ENCODE measurements around the gene WDFY2. TPM values are rescaled to one million over a fixed set of nuclear protein-coding genes. Genes with fewer than 3 reads are reported as not detected.

The WDFY2 gene
- total and polyA plus RNA-seq, 2 of the 13 experiments (the other 11 are each of a cell fraction or from before 2014, with no cell fraction given) = 22.6 to 27.0 TPM

DNA sequence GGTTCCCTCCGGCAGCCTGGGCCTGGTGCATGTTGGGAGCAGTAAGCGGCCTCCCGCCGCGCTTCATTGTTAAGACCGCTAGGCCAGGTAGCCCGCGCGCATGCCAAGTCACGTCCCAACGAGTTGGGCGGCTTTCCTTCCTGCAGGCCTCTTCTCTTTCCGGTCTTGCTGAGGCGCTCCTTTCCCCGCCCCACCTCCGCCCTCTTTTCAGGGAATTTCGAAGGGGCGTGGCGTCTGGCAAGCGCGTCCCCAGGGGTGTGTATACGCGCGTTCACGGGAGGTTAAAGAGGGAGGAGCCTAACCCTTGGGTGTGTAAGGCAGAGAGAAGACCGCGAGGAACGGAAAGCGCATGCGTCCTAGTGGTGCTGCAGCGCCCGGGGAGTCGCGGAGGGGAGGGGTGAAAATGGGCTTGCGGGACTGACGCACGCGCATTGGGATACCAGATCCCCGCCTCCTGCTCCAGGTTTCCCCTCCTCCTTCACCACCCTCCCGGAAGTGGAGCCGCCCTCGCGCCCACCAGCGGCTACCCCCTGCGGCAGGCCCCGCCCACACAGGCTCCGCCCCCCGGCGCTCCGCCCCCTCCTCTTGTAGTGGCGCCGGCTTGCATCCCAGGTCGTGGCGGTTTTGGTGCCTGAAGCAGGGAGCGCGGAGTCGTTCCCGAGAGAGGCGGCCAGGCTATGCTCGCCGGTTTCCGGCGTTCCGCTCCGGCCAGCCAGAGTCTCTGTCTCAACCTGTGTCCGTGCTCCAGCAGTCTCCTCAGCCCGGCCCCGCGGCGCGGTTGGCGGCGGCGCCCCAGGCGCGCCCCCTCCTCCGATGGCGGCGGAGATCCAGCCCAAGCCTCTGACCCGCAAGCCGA, at the start of gene WDFY2 (continued):
- TF ChIP-seq ZNF318 (CRISPR knock-in tag; IDR thresholded peaks at IDR 0.05) = peak; percentile 52; the same call in 1 of the 2 replicates
- no peak for TF ChIP-seq CENPX (CRISPR knock-in tag; IDR thresholded peaks at IDR 0.05)
- TF ChIP-seq PBX3 (CRISPR knock-in tag; IDR thresholded peaks at IDR 0.05; ENCODE audit: borderline replicate concordance) = no peak
- no peak for TF ChIP-seq IRF9 (CRISPR knock-in tag; IDR thresholded peaks at IDR 0.05; ENCODE audit: borderline replicate concordance)
- TF ChIP-seq RELA (CRISPR knock-in tag; IDR thresholded peaks at IDR 0.05) = no peak
- peak; percentile 19; the same call in 1 of the 2 replicates for TF ChIP-seq ZNF431 (CRISPR knock-in tag; IDR thresholded peaks at IDR 0.05; ENCODE audit: borderline replicate concordance, low read depth)
- TF ChIP-seq MAZ (IDR thresholded peaks at IDR 0.05; ENCODE audit: borderline replicate concordance, low read depth, low read length) = peak; percentile 97
- TF ChIP-seq MAZ (CRISPR knock-in tag; IDR thresholded peaks at IDR 0.05; ENCODE audit: low read depth) = peak; percentile 81
- TF ChIP-seq, protein P1, sequence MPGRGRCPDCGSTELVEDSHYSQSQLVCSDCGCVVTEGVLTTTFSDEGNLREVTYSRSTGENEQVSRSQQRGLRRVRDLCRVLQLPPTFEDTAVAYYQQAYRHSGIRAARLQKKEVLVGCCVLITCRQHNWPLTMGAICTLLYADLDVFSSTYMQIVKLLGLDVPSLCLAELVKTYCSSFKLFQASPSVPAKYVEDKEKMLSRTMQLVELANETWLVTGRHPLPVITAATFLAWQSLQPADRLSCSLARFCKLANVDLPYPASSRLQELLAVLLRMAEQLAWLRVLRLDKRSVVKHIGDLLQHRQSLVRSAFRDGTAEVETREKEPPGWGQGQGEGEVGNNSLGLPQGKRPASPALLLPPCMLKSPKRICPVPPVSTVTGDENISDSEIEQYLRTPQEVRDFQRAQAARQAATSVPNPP (CRISPR knock-in tag; IDR thresholded peaks at IDR 0.05) = peak; percentile 86; the same call in 1 of the 2 replicates
- TF ChIP-seq ZSCAN25 (CRISPR knock-in tag; IDR thresholded peaks at IDR 0.05) = 0 out of 2 replicates have a peak, but pooled peaks have one; percentile 15
- peak; percentile 54; the same call in 1 of the 2 replicates for TF ChIP-seq TOE1 (CRISPR knock-in tag; IDR thresholded peaks at IDR 0.05)
- no peak for TF ChIP-seq FOXJ3 (CRISPR knock-in tag; IDR thresholded peaks at IDR 0.05; ENCODE audit: borderline replicate concordance)
- no peak for TF ChIP-seq MLX (CRISPR knock-in tag; IDR thresholded peaks at IDR 0.05)
- peak; percentile 90 for TF ChIP-seq ZC3H13 (CRISPR knock-in tag; IDR thresholded peaks at IDR 0.05)

All from HepG2 (cell line).